ENCODE data around the gene PRDM9.

- TF ChIP-seq CTCF (conservative IDR thresholded peaks at IDR 0.05; ENCODE audit: low read depth, low read length) (no peak), EZH2 (IDR thresholded peaks at IDR 0.05; ENCODE audit: borderline replicate concordance, low read depth, low read length, poor library complexity, severe bottlenecking) (no peak)
Observed at GRCh38 chr5:23523031-23523430, 15.6 kb downstream of the PRDM9 start.
